Fibroblast of the aortic adventitia (primary cell): ENCODE results near the gene FOXP1. TPM values are rescaled to one million over a fixed set of nuclear protein-coding genes. Genes with fewer than 3 reads are reported as not detected.

Source experiments
- DNase-seq: peaks from one replicate; pipeline ENCODE4 v3.0.0-alpha.2; 2010; ENCODE audit warnings: low read depth
- H3K4me3 ChIP-seq: 2 replicates; pipeline ENCODE4 v1.5.1; 2011; ENCODE audit warnings: low read depth, mild to moderate bottlenecking, control low read depth, low read length, moderate library complexity
- total RNA-seq: library from RNA; depleted of rRNA; stranded (reverse); fragments of >200 nt; gene quantifications from 2 replicates; pipeline ENCODE4 v1.2.3, GENCODE V29; 2012; ENCODE audit warnings: low replicate concordance
- TF ChIP-seq, protein P1 (sequence below): IDR thresholded peaks from 2 replicates; pipeline ENCODE4 v1.5.1; 2011; ENCODE audit warnings: mild to moderate bottlenecking, low read length, control low read depth, inconsistent platforms; ENCODE audit not compliant: insufficient read depth

FOXP1 gene
- total RNA-seq, 1 donor: 115 TPM

DNA sequence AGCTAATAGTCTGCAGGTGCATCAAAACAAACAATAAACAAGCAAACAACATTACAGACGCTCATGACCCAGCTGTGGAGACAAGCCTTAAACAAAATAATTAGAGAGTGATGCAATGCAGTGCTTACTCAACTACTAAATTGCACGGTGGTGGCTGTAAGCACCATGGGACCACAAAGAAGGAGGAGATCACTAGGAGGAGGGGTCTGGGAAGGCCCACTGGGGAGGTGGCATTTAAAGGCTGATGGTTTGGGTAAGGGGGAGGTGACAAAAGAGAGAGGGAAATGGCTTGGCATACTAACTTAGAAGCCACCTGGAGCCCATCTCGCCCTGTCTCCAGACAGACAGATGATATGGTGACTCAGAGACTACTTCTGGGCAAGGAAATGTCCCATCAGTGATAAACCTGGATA lies 516.7 kb downstream of the FOXP1 start:
- no peak overlapping the region for H3K4me3 ChIP-seq
- peak; percentile 71 for DNase-seq
- TF ChIP-seq, protein P1, sequence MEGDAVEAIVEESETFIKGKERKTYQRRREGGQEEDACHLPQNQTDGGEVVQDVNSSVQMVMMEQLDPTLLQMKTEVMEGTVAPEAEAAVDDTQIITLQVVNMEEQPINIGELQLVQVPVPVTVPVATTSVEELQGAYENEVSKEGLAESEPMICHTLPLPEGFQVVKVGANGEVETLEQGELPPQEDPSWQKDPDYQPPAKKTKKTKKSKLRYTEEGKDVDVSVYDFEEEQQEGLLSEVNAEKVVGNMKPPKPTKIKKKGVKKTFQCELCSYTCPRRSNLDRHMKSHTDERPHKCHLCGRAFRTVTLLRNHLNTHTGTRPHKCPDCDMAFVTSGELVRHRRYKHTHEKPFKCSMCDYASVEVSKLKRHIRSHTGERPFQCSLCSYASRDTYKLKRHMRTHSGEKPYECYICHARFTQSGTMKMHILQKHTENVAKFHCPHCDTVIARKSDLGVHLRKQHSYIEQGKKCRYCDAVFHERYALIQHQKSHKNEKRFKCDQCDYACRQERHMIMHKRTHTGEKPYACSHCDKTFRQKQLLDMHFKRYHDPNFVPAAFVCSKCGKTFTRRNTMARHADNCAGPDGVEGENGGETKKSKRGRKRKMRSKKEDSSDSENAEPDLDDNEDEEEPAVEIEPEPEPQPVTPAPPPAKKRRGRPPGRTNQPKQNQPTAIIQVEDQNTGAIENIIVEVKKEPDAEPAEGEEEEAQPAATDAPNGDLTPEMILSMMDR: no peak

DNA sequence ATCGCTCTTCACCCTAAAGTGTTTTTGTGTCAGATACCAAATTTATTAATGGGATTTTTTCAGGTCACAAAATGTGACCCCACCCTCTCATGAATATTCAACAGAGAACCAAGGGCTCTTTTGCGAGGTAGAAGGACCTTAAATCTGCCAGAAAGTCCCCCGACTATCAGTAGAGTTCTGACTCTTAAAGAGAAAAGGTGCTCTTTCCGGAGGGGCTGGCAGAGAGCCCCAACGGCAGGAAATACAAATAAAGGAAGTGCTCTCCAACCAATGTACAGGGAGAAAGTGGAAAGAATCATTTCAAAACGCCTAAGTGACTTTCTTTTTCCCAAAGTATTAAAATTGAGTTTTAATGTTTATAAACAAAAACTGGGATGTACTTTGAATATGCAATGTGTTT lies 517.2 kb downstream of the FOXP1 start:
- H3K4me3 ChIP-seq: no peak overlapping the region
- TF ChIP-seq, protein P1: no peak
- peak; percentile 33 for DNase-seq

DNA sequence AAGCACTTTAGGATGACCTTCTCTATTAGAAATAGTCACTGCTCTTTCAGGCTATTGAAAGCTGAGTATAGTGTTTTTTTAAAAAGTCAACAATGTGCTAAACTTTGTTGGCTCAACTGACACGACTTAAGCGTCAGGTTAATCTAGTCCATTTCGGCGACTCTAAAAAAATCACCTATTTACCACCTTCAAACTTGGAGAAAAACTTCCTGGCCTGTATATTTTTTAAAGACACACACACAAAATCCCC lies 517.8 kb downstream of the FOXP1 start:
- TF ChIP-seq, protein P1: no peak
- H3K4me3 ChIP-seq: peak overlapping the region; percentile 77
- peak; percentile 43 for DNase-seq

DNA sequence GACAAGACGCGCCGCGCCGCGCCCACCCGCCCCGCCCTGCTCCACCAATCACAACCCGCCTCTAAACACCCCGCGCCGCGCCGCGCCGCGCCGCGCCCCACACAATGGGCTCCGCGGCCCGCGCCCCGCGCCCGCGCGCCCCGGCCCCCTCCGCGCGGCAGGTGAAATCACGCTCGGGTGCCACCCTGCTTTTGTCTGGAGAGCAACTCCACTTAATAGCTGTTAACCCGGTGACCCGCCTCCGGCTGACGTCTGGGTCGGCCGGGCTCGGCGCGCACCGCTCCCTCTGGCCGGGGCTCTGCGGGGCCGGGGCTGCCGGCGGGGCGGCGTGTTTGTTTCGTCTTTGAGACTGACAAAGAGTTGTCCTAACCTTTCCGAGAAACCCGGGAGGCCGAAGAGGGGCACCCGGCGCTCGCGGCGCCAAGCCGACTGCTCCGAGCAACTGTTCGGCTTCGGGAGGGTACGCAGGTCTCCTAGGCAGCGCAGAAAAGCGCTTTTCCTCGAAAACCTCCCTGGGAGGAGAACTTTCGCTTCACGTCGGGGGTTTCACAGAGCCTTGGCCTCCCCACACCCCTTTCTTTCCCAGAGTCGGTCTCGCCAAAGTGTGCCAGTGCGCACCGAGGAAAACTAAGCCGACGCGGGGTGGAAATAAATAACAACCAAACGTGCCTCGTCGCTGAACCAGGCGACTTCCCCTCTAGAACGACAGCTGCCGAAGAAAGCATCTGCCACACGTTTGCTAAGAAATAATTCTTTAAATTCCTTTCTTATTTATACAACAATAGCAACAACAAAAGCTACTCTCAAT lies 518.4 kb downstream of the FOXP1 start:
- TF ChIP-seq, protein P1: no peak
- peak overlapping the region; percentile 77 for H3K4me3 ChIP-seq
- DNase-seq: peak; percentile 55

DNA sequence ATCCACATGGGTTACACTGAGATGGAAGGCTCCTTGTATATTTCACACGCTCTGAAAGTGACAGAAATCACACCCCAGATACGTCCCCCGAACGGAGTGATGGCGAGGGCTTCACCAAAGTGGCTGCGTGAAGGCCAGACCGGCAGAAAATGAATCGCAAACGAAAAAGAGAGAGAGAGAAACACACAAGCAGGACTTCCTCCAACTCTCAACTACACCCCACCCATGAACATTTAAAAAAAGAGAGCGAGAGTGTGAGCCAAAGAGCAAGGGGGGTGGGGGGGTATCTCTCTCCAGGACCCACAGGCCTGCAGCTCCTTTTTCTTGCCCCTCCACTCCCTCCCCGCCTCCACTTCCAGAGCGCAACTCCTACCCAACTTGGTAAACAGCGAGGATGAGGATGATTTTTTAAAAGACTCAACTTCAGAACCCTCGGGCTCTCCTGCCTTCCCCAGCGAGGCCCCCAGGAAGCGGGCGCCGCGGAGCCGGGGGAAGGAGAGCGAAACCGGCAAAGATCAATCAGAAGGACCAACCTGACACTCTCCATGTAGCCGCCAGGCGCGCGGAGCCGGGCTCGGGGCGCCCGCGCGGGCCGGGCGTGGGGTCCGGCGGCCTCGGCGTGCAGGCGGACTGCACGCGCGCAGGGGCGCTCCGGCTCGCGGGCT lies 519.1 kb downstream of the FOXP1 start:
- DNase-seq: peak; percentile 87

DNA sequence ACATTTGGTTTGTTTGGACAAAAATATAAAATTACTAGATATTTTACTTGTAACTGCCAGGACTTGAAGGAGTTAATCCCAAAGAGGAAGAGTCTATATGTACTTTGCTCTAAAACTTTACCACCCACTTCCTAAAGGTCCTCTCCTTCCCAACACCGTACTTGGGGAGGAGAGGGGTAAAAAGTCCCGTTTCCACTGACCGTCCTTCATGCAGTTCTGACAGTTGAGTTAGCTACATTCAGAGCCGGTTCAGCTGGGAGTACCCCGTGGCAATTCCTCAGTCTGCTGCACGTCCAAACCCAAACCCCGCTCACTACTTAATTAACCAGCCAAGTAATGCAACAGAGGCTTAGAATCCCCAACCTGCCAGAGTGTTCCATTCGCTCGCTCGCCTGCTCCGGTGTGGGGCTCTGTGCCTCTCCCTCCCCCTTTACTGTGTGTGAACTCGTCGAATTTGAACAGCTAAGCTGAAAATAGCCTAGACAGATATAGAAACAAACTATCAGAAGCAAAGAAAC lies 519.7 kb downstream of the FOXP1 start:
- DNase-seq: peak; percentile 58
- TF ChIP-seq, protein P1: no peak
- peak overlapping the region; percentile 77 for H3K4me3 ChIP-seq

More for the DNA sequence above, 519.1 kb downstream of the FOXP1 start:
- H3K4me3 ChIP-seq: peak overlapping the region; percentile 77
- TF ChIP-seq, protein P1: no peak
